Liver (tissue), 3 donors: Measurements from ENCODE around the gene FNDC8.

Source experiments
- CTCF ChIP-seq: fragments of 150-350 bp; IDR thresholded peaks from 2 replicates; pipeline ENCODE4 v1.5.1; 2017; ENCODE audit warnings: improper control_type of control experiment, low read depth, low read length; ENCODE audit not compliant: missing input control
- RAD21 ChIP-seq, 2 donors: IDR thresholded peaks; 2 replicates each; pipeline ENCODE4 v1.6.1; 2016; ENCODE audit warnings: antibody characterized with exemption in 2 of 2, mild to moderate bottlenecking in 2 of 2
- ZBTB33 ChIP-seq: IDR thresholded peaks from 2 replicates; pipeline ENCODE4 v1.6.1; 2016; ENCODE audit warnings: antibody characterized with exemption
- donor health status: healthy.
- donor health status: healthy.

GRCh38 chr17:35088881-35089585, 32.4 kb upstream of the FNDC8 start:
- TF ChIP-seq CTCF (peak; percentile 83), RAD21 (IDR thresholded peaks at IDR 0.05) (peak; percentile 54 to 74), ZBTB33 (no peak)
